RWPE1 (cell line): ENCODE data around the gene MYO1D.
"Not testable (repeated sequence)": the region's sequence is repeated elsewhere in the genome, so short reads cannot be mapped to it uniquely, and the experiment has no call there.

Experiments used
- CTCF ChIA-PET: fragments of 350-600 bp; sonication (Branson Sonifier 250); formaldehyde crosslinking; extraction: SDS; loops from one replicate; lab custom pipeline; 2021; lab: Yijun Ruan, JAX
- POLR2A ChIA-PET: fragments of 400-600 bp; formaldehyde crosslinking; extraction: SDS; loops from one replicate; lab custom pipeline; 2020; ENCODE audit warnings: antibody characterized with exemption; ENCODE audit not compliant: low non-redundant PET; lab: Yijun Ruan, JAX
- DNase-seq: peaks from one replicate; pipeline ENCODE4 v3.0.0; 2012; ENCODE audit warnings: low spot score
- H3K27ac ChIP-seq: fragments of 450-650 bp; 2 replicates; pipeline ENCODE4 v1.5.1; 2017
- TF ChIP-seq, protein P1 (sequence below): fragments of 450-650 bp; conservative IDR thresholded peaks from 2 replicates; pipeline ENCODE4 v1.5.1; 2017; ENCODE audit warnings: low read depth, mild to moderate bottlenecking

Gene MYO1D

DNA sequence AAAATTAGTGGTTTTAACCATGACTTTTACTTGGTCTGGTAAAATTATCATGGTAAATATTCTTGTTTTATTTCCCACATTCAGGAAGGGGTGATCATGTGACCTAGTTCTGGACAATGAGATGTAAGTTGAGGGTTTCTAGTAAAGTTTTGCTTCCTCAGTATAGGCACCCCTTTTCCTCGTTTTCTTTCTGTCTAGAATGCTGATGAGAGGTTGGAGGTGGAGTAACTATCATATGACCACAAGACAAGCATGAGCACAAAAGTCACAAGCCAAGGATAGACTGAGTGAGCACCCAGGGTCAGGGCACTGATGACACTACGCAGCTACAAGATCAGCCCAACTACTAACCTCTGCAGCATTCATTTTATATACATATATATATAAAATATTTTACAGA lies 53.9 kb downstream of the MYO1D start:
- DNase-seq = no peak
- POLR2A ChIA-PET = no interaction called here
- TF ChIP-seq, protein P1, sequence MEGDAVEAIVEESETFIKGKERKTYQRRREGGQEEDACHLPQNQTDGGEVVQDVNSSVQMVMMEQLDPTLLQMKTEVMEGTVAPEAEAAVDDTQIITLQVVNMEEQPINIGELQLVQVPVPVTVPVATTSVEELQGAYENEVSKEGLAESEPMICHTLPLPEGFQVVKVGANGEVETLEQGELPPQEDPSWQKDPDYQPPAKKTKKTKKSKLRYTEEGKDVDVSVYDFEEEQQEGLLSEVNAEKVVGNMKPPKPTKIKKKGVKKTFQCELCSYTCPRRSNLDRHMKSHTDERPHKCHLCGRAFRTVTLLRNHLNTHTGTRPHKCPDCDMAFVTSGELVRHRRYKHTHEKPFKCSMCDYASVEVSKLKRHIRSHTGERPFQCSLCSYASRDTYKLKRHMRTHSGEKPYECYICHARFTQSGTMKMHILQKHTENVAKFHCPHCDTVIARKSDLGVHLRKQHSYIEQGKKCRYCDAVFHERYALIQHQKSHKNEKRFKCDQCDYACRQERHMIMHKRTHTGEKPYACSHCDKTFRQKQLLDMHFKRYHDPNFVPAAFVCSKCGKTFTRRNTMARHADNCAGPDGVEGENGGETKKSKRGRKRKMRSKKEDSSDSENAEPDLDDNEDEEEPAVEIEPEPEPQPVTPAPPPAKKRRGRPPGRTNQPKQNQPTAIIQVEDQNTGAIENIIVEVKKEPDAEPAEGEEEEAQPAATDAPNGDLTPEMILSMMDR = no peak
- H3K27ac ChIP-seq = no peak overlapping the region
- CTCF ChIA-PET = interaction anchor here (0.6 kb wide), 1 partner anchor 610 kb away, joined by 4 read pairs; no protein-coding TSS in a partner anchor

DNA sequence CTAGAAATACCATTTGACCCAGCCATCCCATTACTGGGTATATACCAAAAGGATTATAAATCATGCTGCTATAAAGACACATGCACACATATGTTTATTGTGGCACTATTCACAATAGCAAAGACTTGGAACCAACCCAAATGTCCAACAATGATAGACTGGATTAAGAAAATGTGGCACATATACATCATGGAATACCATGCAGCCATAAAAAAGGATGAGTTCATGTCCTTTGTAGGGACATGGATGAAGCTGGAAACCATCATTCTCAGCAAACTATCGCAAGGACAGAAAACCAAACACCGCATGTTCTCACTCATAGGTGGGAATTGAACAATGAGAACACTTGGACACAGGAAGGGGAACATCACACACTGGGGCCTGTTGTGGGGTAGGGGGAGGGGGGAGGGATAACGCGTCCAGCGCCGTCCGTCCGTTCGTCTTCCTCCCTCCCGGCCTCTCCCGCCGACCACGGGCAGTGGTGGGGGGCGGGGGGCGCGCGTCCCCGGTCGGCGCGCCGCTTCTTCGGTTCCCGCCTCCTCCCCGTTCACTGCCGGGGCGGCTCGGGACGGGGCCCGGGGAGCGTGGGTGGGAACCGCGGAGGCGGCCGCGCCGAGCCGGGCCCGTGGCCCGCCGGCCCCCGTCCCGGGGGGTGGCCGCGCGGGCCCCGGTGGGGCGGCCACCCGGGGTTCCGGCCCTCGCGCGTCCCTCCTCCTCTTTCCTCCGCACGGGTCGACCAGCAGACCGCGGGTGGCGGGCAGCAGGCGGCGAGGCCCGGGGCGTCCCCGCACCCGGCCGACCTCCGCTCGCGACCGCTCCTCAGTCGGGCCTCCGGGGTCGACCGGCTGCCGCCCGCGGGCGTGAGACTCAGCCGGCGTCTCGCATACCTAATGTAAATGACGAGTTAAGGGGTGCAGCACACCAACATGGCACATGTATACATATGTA lies 54.7 kb downstream of the MYO1D start:
- DNase-seq, H3K27ac ChIP-seq, POLR2A ChIA-PET: not testable (repeated sequence)
- CTCF ChIA-PET = interaction anchor here (0.6 kb wide), 1 partner anchor 610 kb away, joined by 4 read pairs; no protein-coding TSS in a partner anchor

DNA sequence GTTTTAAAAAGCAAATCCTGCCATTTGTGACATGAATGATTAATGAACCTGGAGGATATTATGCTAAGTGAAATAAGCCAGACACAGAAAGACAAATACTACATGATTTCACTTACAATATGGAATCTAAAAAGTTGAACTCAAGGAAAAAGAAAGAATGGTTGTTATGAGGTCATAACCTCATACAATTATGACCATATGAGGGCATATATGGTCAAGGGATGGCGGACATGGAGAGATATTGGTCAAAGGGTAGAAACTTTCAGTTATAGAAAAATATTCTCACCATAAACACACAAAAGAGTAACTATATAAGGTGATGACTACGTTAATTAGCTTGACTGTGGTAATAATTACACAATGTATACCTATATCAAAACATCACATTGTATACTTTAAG lies 56.5 kb downstream of the MYO1D start:
- TF ChIP-seq, protein P1 = no peak
- ChIA-PET POLR2A (no interaction called here), CTCF (interaction anchor here (0.9 kb wide), 1 partner anchor 57 kb away, joined by 3 read pairs; the partner anchor contains the start of gene MYO1D)
- DNase-seq = no peak
- H3K27ac ChIP-seq = no peak overlapping the region

DNA sequence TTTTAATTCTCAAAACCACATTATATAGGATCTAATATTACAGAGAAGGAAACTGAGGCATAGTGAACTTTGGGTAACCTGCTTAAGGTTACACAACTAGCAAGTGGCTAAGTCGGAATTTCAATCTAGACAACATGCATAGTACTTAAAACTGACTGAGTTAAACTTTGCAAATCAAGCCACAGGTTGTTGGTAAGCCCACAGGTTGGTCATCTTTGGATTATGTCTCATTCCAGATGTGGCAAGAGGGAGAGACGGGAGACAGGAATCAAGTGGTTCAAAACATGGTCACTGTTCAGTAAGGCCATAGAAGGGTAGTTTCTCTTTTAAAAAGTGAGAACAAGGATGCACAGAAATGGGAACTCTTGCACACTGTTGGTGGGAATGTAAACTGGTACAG lies 57.1 kb downstream of the MYO1D start:
- ChIA-PET POLR2A (no interaction called here), CTCF (no interaction called here)
- TF ChIP-seq, protein P1 = no peak
- no peak overlapping the region for H3K27ac ChIP-seq
- no peak for DNase-seq

DNA sequence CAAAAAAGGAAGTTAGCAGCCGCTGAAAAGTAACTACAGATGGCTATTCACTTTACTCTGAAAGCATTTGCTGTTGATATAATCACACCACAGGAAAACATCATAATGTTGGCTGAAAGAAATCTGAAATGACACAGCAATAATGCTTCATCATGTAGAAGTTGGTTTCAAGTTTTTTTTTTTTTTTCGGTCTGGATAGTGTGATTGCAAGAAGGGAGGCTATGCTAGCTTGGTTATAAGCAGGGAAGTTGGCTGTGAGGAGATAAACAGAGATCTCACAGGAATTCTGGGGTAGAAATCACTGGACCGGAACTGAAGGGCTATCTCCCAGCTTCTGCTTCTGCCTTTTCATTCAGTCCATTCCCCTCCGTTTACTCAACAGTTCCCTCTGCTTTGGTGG lies 57.9 kb downstream of the MYO1D start:
- POLR2A ChIA-PET = no interaction called here
- TF ChIP-seq, protein P1 = no peak
- no peak for DNase-seq
- CTCF ChIA-PET = no interaction called here
- H3K27ac ChIP-seq = no peak overlapping the region

DNA sequence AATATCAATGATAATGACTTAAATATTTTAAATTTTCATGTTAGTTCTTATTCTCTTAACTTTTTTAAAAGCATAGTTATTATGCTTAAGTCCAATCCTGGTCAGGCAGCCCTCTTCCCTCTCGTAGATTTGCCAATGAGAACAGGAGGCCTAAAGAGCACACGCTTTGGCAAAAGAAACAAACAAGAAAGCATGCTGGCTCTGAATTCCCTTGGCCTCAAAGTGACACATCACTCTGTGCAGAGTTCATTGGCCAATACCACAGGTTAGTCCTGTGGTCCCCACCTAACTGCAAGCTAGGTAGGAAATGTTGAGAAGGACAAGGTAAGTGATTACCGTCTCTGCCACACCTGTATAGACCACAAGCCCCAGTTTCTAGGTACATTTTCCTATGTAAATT lies 61.5 kb downstream of the MYO1D start:
- TF ChIP-seq, protein P1 = no peak
- POLR2A ChIA-PET = no interaction called here
- CTCF ChIA-PET = no interaction called here

DNA sequence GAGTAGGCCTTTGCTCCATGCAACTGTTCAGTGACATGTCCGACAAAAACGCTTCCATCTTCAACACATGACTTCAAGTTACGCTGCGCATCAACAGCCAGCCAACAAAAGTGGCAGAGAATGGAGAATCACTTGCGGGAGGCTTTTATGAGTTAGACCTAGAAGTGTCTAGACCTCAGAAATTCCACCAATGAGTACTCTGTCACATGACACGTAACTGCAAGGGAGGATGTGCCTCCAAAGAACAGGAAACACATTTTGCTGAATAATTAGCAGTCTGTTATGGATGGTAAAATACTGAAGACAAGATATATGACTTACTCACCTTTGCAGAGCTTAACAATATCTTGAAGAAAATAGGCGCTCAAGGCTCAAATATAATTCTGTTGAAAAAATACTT lies 62.1 kb downstream of the MYO1D start:
- ChIA-PET POLR2A (no interaction called here), CTCF (no interaction called here)
- H3K27ac ChIP-seq = no peak overlapping the region
- TF ChIP-seq, protein P1 = no peak
- no peak for DNase-seq

More for the DNA sequence above, 61.5 kb downstream of the MYO1D start:
- no peak for DNase-seq
- H3K27ac ChIP-seq = no peak overlapping the region
